H9 (cell line): ENCODE results near the gene HADH. TPM values are rescaled to one million over a fixed set of nuclear protein-coding genes. Genes with fewer than 3 reads are reported as not detected.

ENCODE experiments used
- DNase-seq: peaks from one replicate; pipeline ENCODE4 v3.0.0-alpha.2; 2017
- H2AFZ ChIP-seq: one replicate; pipeline ENCODE4 v1.6.1; 2013; ENCODE audit warnings: mild to moderate bottlenecking, low read length, control low read depth, moderate library complexity
- H2AK5ac ChIP-seq: 2 replicates; pipeline ENCODE4 v1.6.1; 2013; ENCODE audit warnings: low read length, control low read depth, mixed read lengths; ENCODE audit not compliant: insufficient read length
- H2BK120ac ChIP-seq: one replicate; pipeline ENCODE4 v1.6.1; 2013; ENCODE audit warnings: low read depth, mild to moderate bottlenecking, low read length, control low read depth, inconsistent platforms; ENCODE audit not compliant: poor library complexity, severe bottlenecking
- H2BK12ac ChIP-seq: 2 replicates; pipeline ENCODE4 v1.6.1; 2013; ENCODE audit warnings: low read length, control low read depth, mixed read lengths, low read depth; ENCODE audit not compliant: insufficient read length
- H2BK15ac ChIP-seq: 2 replicates; pipeline ENCODE4 v1.6.1; 2013; ENCODE audit warnings: low read depth, low read length, control low read depth
- H2BK20ac ChIP-seq: one replicate; pipeline ENCODE4 v1.6.1; 2013; ENCODE audit warnings: low read depth, mild to moderate bottlenecking, low read length, control low read depth, inconsistent platforms; ENCODE audit not compliant: poor library complexity, severe bottlenecking
- H2BK5ac ChIP-seq: 2 replicates; pipeline ENCODE4 v1.6.1; 2013; ENCODE audit warnings: low read length, control low read depth, mixed read lengths; ENCODE audit not compliant: insufficient read length
- H3K14ac ChIP-seq: 2 replicates; pipeline ENCODE4 v1.6.1; 2013; ENCODE audit warnings: low read length, control low read depth; ENCODE audit not compliant: insufficient read depth
- H3K18ac ChIP-seq: 2 replicates; pipeline ENCODE4 v1.6.1; 2013; ENCODE audit warnings: low read depth, mild to moderate bottlenecking, mixed read lengths, low read length, control low read depth; ENCODE audit not compliant: insufficient read length
- H3K23ac ChIP-seq: 2 replicates; pipeline ENCODE4 v1.6.1; 2013; ENCODE audit warnings: low read length, control low read depth, mixed read lengths, low read depth; ENCODE audit not compliant: insufficient read length
- H3K23me2 ChIP-seq: 2 replicates; pipeline ENCODE4 v1.6.1; 2013; ENCODE audit warnings: low read depth, mild to moderate bottlenecking, mixed read lengths, low read length, control low read depth; ENCODE audit not compliant: insufficient read length, poor library complexity, severe bottlenecking
- H3K27ac ChIP-seq: 2 replicates; pipeline ENCODE4 v1.5.1; 2013; ENCODE audit warnings: low read length, control low read depth, mixed read lengths, low read depth; ENCODE audit not compliant: insufficient read length
- H3K27me3 ChIP-seq: 2 replicates; pipeline ENCODE4 v1.6.1; 2013; ENCODE audit warnings: low read length, control low read depth, inconsistent platforms; ENCODE audit not compliant: insufficient read depth
- H3K4ac ChIP-seq: 2 replicates; pipeline ENCODE4 v1.6.1; 2013; ENCODE audit warnings: low read depth, mild to moderate bottlenecking, control low read depth, inconsistent platforms, low read length, moderate library complexity
- H3K4me1 ChIP-seq: 2 replicates; pipeline ENCODE4 v1.6.1; 2013; ENCODE audit warnings: low read length, control low read depth, inconsistent platforms; ENCODE audit not compliant: insufficient read depth
- H3K4me2 ChIP-seq: 2 replicates; pipeline ENCODE4 v1.6.1; 2013; ENCODE audit warnings: low read length, control low read depth, mixed read lengths; ENCODE audit not compliant: insufficient read length, insufficient read depth
- H3K56ac ChIP-seq: 2 replicates; pipeline ENCODE4 v1.6.1; 2013; ENCODE audit warnings: low read depth, mild to moderate bottlenecking, mixed read lengths, low read length, control low read depth; ENCODE audit not compliant: insufficient read length
- H3K79me1 ChIP-seq: 2 replicates; pipeline ENCODE4 v1.6.1; 2013; ENCODE audit warnings: low read depth, mild to moderate bottlenecking, moderate library complexity, low read length, control low read depth, inconsistent platforms; ENCODE audit not compliant: insufficient read depth, poor library complexity, severe bottlenecking
- H3K79me2 ChIP-seq: 2 replicates; pipeline ENCODE4 v1.6.1; 2013; ENCODE audit warnings: low read length, control low read depth, inconsistent platforms; ENCODE audit not compliant: insufficient read depth
- H3K9ac ChIP-seq: 2 replicates; pipeline ENCODE4 v1.6.1; 2013; ENCODE audit warnings: low read length, control low read depth, mixed read lengths; ENCODE audit not compliant: insufficient read length; ENCODE audit errors: extremely low read depth
- H3K9me3 ChIP-seq: one replicate; pipeline ENCODE4 v1.6.1; 2013; ENCODE audit warnings: low read depth, low read length, inconsistent platforms; ENCODE audit not compliant: control insufficient read depth
- H3T11ph ChIP-seq: one replicate; pipeline ENCODE4 v1.6.1; 2013; ENCODE audit warnings: mild to moderate bottlenecking, low read length, control low read depth, inconsistent platforms
- H4K20me1 ChIP-seq: one replicate; pipeline ENCODE4 v1.6.1; 2013; ENCODE audit not compliant: control insufficient read depth, insufficient read length, insufficient read depth
- H4K5ac ChIP-seq: 2 replicates; pipeline ENCODE4 v1.6.1; 2013; ENCODE audit warnings: low read depth, mild to moderate bottlenecking, mixed read lengths, low read length, control low read depth; ENCODE audit not compliant: insufficient read length
- H4K8ac ChIP-seq: replicated peaks from 2 replicates; pipeline ENCODE4 v1.6.1; 2013; ENCODE audit warnings: low read length, control low read depth, mixed read lengths, low read depth; ENCODE audit not compliant: insufficient read length
- H4K91ac ChIP-seq: 2 replicates; pipeline ENCODE4 v1.6.1; 2013; ENCODE audit warnings: low read depth, mild to moderate bottlenecking, moderate library complexity, mixed read lengths, low read length, control low read depth; ENCODE audit not compliant: insufficient read length
- H3K27ac Mint-ChIP-seq, 3 experiments: 2 replicates in 2 of 3; 3 replicates in 1 of 3; pipeline ENCODE4 v1.8.0; 2020 to 2021; ENCODE audit warnings: mixed read lengths in 3 of 3, mild to moderate bottlenecking in 1 of 3, moderate library complexity in 1 of 3
- H3K27me3 Mint-ChIP-seq: 2 replicates; pipeline ENCODE4 v1.8.0; 2021; ENCODE audit warnings: low read depth, mild to moderate bottlenecking, moderate library complexity, mixed read lengths
- H3K36me3 Mint-ChIP-seq, 3 experiments: 2 replicates in 2 of 3; 3 replicates in 1 of 3; pipeline ENCODE4 v1.8.0; 2020 to 2021; ENCODE audit warnings: low read depth in 3 of 3, mixed read lengths in 3 of 3; ENCODE audit not compliant: insufficient read depth in 1 of 3
- H3K4me1 Mint-ChIP-seq, 2 experiments: 2 replicates each; pipeline ENCODE4 v1.8.0; 2020; ENCODE audit warnings: mixed read lengths in 2 of 2
- H3K4me3 Mint-ChIP-seq, 2 experiments: 2 replicates in 1 of 2; 3 replicates in 1 of 2; pipeline ENCODE4 v1.8.0; 2020 to 2021; ENCODE audit warnings: mild to moderate bottlenecking in 2 of 2, mixed read lengths in 2 of 2, moderate library complexity in 1 of 2
- H3K9me3 Mint-ChIP-seq, 2 experiments: 2 replicates in 1 of 2; 3 replicates in 1 of 2; pipeline ENCODE4 v1.8.0; 2020; ENCODE audit warnings: mild to moderate bottlenecking in 2 of 2, mixed read lengths in 2 of 2, moderate library complexity in 1 of 2
- CTCF ChIP-seq: fragments of 200-600 bp; sonication (generic); conservative IDR thresholded peaks from 3 replicates; pipeline ENCODE4 v1.8.0; 2021; ENCODE audit warnings: antibody characterized with exemption, mild to moderate bottlenecking
- WGBS: extraction: QIAGEN DNeasy Blood & Tissue Kit; methylation state at CpG from one replicate; pipeline ENCODE4 v1.1.7; 2013; ENCODE audit warnings: missing lambda C conversion rate, low lambda C conversion rate, mixed read lengths; ENCODE audit not compliant: insufficient read length; ENCODE audit errors: extremely low coverage; 5-methylcytosine and 5-hydroxymethylcytosine counted together
- total RNA-seq: library from RNA; stranded (reverse); gene quantifications from 2 replicates; pipeline ENCODE4 v1.2.1, GENCODE V29; 2021

HADH gene
- total RNA-seq, 1 experiment from 2014 or later = 44.4 TPM

GRCh38 chr4:107977966-107978705, 11.6 kb upstream of the HADH start:
- H3K27ac Mint-ChIP-seq = no peak overlapping the region
- WGBS = no CpG with 5 or more reads among the region's 3 CpGs

More at GRCh38 chr4:107977966-107978705, 11.6 kb upstream of the HADH start:
- no peak overlapping the region for H3T11ph ChIP-seq
- H3K14ac ChIP-seq = no peak overlapping the region
- Mint-ChIP-seq H3K27me3 (no peaks in the 10 kb centered on the region), H3K4me3 (no peak overlapping the region), H3K4me1 (no peaks in the 10 kb centered on the region), H3K36me3 (0 out of 7 replicates have a peak, but pooled peaks cover 0 to 3% (median 0%) of the 10 kb centered on the region in 3 experiments), H3K9me3 (peaks cover 2 to 4% of the 10 kb centered on the region in 2 experiments; a peak in 4 of 5 replicates)
- no peak overlapping the region for H3K4me2 ChIP-seq
- no peak overlapping the region for H2BK120ac ChIP-seq
- no peak overlapping the region for H3K27ac ChIP-seq
- H2AK5ac ChIP-seq = no peak overlapping the region
- no peak overlapping the region for H3K9ac ChIP-seq
- no peak overlapping the region for H4K5ac ChIP-seq
- H2BK20ac ChIP-seq = no peak overlapping the region
- H3K79me1 ChIP-seq = no peaks in the 10 kb centered on the region
- no peaks in the 10 kb centered on the region for H3K23me2 ChIP-seq
- no peak for TF ChIP-seq CTCF
- no peak overlapping the region for H2AFZ ChIP-seq
- no peaks in the 10 kb centered on the region for H3K4me1 ChIP-seq
- no peak overlapping the region for H3K4ac ChIP-seq
- H2BK5ac ChIP-seq = no peak overlapping the region
- no peak overlapping the region for H4K8ac ChIP-seq
- H4K91ac ChIP-seq = no peak overlapping the region
- H3K18ac ChIP-seq = no peak overlapping the region
- no peak overlapping the region for H3K56ac ChIP-seq
- H2BK12ac ChIP-seq = no peak overlapping the region
- H2BK15ac ChIP-seq = no peak overlapping the region
- no peak for DNase-seq
- H3K27me3 ChIP-seq = no peaks in the 10 kb centered on the region
- H3K79me2 ChIP-seq = no peaks in the 10 kb centered on the region
- no peaks in the 10 kb centered on the region for H4K20me1 ChIP-seq
- no peaks in the 10 kb centered on the region for H3K9me3 ChIP-seq
- H3K23ac ChIP-seq = no peak overlapping the region
